Measurements from ENCODE around the gene PIP4K2A. TPM values are rescaled to one million over a fixed set of nuclear protein-coding genes. Genes with fewer than 3 reads are reported as not detected.
A peak's percentile ranks its signal among the peaks of the same experiment; 100 is the strongest.

Gene PIP4K2A
- total and polyA plus RNA-seq, 2 experiments from 2014 or later = 16.5 to 31.1 TPM

DNA sequence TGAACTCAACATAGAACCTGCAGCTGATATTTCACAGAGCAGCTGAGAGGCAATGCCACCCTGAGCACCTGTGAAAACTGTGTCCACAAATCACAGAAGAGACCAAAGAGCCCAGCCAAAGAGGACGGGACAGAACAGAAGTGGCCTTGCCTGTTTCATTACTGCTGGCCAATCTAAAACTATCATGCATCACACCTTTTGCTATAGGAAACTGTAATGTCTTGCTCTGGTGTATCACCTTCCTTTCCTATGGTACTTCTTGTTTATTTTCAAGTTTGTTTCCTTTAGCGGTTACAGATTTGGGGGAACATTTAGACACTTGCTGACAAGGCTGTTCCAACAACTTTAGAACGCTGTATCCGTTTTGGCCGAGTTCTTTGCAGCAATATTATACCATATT lies 80.3 kb downstream of the PIP4K2A start:
- Histone ChIP-seq H3K4me1 (ENCODE audit: insufficient read depth) (no peaks in the 10 kb centered on the region), H3K79me2 (peaks cover 52% of the 10 kb centered on the region), H4K20me1 (ENCODE audit: insufficient read depth, poor library complexity, severe bottlenecking) (no peaks in the 10 kb centered on the region), H2AFZ (no peak overlapping the region), H3K4me2 (no peak overlapping the region), H3K4me3 (no peak overlapping the region), H3K9me2 (replicated peaks; ENCODE audit: insufficient read depth) (no peaks in the 10 kb centered on the region), H3K27ac (peak overlapping the region; percentile 49), H3K27me3 (no peaks in the 10 kb centered on the region), H3K9me3 (ENCODE audit: low read depth) (no peaks in the 10 kb centered on the region), H3K36me3 (replicated peaks; ENCODE audit: insufficient read depth, low read depth) (no peaks in the 10 kb centered on the region)
- TF ChIP-seq, protein P1, sequence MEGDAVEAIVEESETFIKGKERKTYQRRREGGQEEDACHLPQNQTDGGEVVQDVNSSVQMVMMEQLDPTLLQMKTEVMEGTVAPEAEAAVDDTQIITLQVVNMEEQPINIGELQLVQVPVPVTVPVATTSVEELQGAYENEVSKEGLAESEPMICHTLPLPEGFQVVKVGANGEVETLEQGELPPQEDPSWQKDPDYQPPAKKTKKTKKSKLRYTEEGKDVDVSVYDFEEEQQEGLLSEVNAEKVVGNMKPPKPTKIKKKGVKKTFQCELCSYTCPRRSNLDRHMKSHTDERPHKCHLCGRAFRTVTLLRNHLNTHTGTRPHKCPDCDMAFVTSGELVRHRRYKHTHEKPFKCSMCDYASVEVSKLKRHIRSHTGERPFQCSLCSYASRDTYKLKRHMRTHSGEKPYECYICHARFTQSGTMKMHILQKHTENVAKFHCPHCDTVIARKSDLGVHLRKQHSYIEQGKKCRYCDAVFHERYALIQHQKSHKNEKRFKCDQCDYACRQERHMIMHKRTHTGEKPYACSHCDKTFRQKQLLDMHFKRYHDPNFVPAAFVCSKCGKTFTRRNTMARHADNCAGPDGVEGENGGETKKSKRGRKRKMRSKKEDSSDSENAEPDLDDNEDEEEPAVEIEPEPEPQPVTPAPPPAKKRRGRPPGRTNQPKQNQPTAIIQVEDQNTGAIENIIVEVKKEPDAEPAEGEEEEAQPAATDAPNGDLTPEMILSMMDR (IDR thresholded peaks at IDR 0.05; ENCODE audit: poor library complexity) = no peak
- WGBS (ENCODE audit: low lambda C conversion rate, missing lambda C conversion rate) = 96% methylated on average over 5 of the region's 5 CpGs
- no peak for DNase-seq (ENCODE audit: low spot score)

DNA sequence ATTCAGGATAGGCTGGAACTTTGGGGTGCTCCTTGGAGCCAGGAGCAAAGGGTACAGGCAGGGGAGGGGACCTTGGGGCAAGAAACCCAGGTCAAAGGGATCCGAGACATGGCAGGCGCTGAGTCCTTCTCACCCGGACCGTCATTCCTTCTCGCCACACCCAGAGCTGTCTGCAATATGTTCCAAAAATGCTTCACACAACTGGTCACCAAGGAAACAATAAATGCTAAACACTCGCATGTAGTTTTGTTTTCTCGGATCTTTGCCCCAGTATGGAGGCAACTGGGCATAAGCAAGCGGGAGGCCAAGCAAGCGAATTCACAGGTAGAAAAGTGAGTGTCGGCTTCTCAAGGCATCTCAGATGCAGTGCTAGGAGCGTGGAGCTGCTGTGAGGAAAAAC lies 80.8 kb downstream of the PIP4K2A start:
- TF ChIP-seq EZH2phosphoT487 (IDR thresholded peaks at IDR 0.05; ENCODE audit: low read depth, severe bottlenecking, unreplicated experiment) (no peak), EZH2 (IDR thresholded peaks at IDR 0.05; ENCODE audit: borderline replicate concordance) (no peak)
- TF ChIP-seq, protein P1 (IDR thresholded peaks at IDR 0.05; ENCODE audit: poor library complexity) = no peak
- Histone ChIP-seq H3K79me2 (peaks cover 52% of the 10 kb centered on the region), H3K27ac (peak overlapping the region; percentile 49), H3K4me2 (peak overlapping the region; percentile 25), H4K20me1 (ENCODE audit: insufficient read depth, poor library complexity, severe bottlenecking) (no peaks in the 10 kb centered on the region), H3K27me3 (no peaks in the 10 kb centered on the region), H3K9me3 (ENCODE audit: low read depth) (no peaks in the 10 kb centered on the region), H3K36me3 (replicated peaks; ENCODE audit: insufficient read depth, low read depth) (no peaks in the 10 kb centered on the region), H3K4me1 (ENCODE audit: insufficient read depth) (no peaks in the 10 kb centered on the region), H3K4me3 (no peak overlapping the region), H2AFZ (no peak overlapping the region), H3K9me2 (replicated peaks; ENCODE audit: insufficient read depth) (no peaks in the 10 kb centered on the region)
- WGBS (ENCODE audit: low lambda C conversion rate, missing lambda C conversion rate) = 93% methylated on average over 11 of the region's 11 CpGs
- DNase-seq (ENCODE audit: low spot score) = no peak

DNA sequence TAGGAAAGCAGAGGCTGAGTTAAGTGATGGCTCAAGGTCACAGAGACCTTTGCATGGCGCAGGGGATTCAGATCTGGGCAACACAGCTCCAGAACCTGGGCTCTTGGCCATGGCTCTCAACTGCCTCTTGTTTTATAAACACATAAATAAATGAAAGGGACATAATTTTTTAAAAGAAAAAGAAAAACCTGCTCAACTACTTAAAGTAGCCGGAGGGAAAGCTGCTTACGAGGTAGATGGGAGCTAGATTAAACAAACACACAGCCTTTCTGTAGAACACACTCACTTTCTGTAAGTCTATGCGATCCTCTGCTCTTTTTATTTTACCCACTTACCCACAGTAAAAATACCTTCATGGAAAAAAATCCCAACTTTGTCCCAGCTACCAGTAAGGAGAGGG lies 81.3 kb downstream of the PIP4K2A start:
- Histone ChIP-seq H3K4me3 (no peak overlapping the region), H2AFZ (no peak overlapping the region), H3K27me3 (no peaks in the 10 kb centered on the region), H4K20me1 (ENCODE audit: insufficient read depth, poor library complexity, severe bottlenecking) (no peaks in the 10 kb centered on the region), H3K79me2 (peaks cover 52% of the 10 kb centered on the region), H3K36me3 (replicated peaks; ENCODE audit: insufficient read depth, low read depth) (no peaks in the 10 kb centered on the region), H3K4me1 (ENCODE audit: insufficient read depth) (no peaks in the 10 kb centered on the region), H3K4me2 (peak overlapping the region; percentile 25), H3K9me3 (ENCODE audit: low read depth) (no peaks in the 10 kb centered on the region), H3K9me2 (replicated peaks; ENCODE audit: insufficient read depth) (no peaks in the 10 kb centered on the region), H3K27ac (peak overlapping the region; percentile 49)
- DNase-seq (ENCODE audit: low spot score) = no peak
- 73% methylated on average over 4 of the region's 4 CpGs for WGBS (ENCODE audit: low lambda C conversion rate, missing lambda C conversion rate)
- TF ChIP-seq, protein P1 (IDR thresholded peaks at IDR 0.05; ENCODE audit: poor library complexity) = no peak
- TF ChIP-seq EZH2phosphoT487 (IDR thresholded peaks at IDR 0.05; ENCODE audit: low read depth, severe bottlenecking, unreplicated experiment) = no peak

DNA sequence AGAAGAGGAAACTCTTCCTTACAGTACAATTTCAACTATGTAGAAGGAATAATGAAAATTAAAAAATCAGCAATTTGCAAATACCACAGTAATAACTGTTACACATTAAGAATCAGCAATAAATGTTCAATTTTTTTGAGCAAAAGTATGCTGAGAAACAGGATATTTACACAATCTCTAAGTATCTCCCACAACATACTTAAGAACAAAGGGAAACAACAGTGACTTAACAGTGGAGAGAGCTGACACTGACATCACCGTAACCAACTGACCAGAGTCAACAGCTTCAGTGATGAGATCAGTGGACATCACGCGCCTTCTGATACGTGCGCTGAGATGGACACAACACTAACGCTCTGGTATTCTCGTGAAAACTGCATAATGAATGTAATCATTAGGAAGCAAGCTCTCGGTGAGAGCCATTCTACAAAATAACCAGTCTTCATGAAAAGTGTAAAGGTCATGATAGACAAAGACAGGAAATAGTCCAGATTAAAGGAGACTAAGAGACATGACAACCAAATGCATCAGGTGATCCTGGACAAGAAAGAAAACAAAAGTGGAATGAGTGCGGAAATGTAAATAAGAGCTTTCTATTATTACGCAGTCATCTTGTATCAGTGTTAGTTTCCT lies 82.6 kb downstream of the PIP4K2A start:
- no peaks in the 10 kb centered on the region for H3K27me3 ChIP-seq
- DNase-seq (ENCODE audit: low spot score) = no peak
- no peaks in the 10 kb centered on the region for H4K20me1 ChIP-seq (ENCODE audit: insufficient read depth, poor library complexity, severe bottlenecking)
- no peak overlapping the region for H3K27ac ChIP-seq
- H3K79me2 ChIP-seq = peaks cover 49% of the 10 kb centered on the region
- no peak overlapping the region for H3K4me3 ChIP-seq
- WGBS (ENCODE audit: low lambda C conversion rate, missing lambda C conversion rate) = 87% methylated on average over 10 of the region's 10 CpGs
- no peak overlapping the region for H3K4me2 ChIP-seq
- H2AFZ ChIP-seq = no peak overlapping the region
- no peaks in the 10 kb centered on the region for H3K9me2 ChIP-seq (replicated peaks; ENCODE audit: insufficient read depth)
- H3K9me3 ChIP-seq (ENCODE audit: low read depth) = no peaks in the 10 kb centered on the region
- H3K36me3 ChIP-seq (replicated peaks; ENCODE audit: insufficient read depth, low read depth) = no peaks in the 10 kb centered on the region
- TF ChIP-seq, protein P1 (IDR thresholded peaks at IDR 0.05; ENCODE audit: poor library complexity) = no peak
- TF ChIP-seq EZH2phosphoT487 (IDR thresholded peaks at IDR 0.05; ENCODE audit: low read depth, severe bottlenecking, unreplicated experiment) (no peak), EZH2 (IDR thresholded peaks at IDR 0.05; ENCODE audit: borderline replicate concordance) (no peak)
- H3K4me1 ChIP-seq (ENCODE audit: insufficient read depth) = peaks cover 5% of the 10 kb centered on the region
